ENCODE data around the gene PPP1CB.

Gene PPP1CB

DNA sequence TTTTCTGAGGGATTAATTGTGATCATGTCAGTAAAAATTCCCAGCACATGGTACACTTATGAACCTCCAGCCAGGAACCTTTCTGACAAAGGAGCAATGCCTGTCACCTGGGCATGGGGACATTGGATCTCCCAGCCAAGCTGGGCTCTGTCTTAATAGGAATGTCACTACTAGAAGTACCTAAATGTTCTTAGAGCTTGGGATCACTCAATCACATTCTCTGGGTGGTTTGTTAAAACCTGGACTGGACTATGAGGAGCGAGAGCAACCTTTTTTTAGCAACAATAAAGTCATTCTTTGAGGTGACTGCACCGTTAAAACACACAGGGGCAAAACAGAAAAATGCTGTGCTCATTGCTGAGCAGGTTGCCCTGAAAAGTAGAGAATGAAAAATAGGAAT lies 6.4 kb upstream of the PPP1CB start:
- DNase-seq (ENCODE audit: low spot score), result no peak

- no peak for DNase-seq (ENCODE audit: low spot score)
Observed at GRCh38 chr2:28745876-28746275, 5.8 kb upstream of the PPP1CB start.

GRCh38 chr2:28746429-28747111 lies 5.1 kb upstream of the PPP1CB start:
- DNase-seq (ENCODE audit: low spot score), result no peak

GRCh38 chr2:28747714-28748113 lies 3.9 kb upstream of the PPP1CB start:
- DNase-seq (ENCODE audit: low spot score), result no peak

DNA sequence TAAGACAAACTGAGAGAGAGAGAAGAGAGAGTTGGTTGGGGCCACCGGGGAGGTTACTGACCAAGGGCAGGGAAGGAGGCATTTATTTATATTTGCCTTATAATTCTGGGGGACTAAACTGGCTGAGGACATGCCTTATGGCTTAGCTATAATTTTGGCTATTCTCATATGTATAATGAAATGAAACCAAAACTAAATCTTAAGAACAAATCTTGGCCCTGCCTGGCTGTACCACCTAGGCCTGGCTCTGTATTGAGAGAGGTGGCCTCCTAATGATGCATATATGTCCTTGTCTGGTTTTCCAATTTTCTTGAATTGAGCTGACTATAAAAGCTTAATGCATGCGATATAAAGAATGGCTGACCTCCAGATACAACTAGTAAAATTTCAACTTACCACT lies 3.5 kb upstream of the PPP1CB start:
- DNase-seq (ENCODE audit: low spot score), result no peak

DNA sequence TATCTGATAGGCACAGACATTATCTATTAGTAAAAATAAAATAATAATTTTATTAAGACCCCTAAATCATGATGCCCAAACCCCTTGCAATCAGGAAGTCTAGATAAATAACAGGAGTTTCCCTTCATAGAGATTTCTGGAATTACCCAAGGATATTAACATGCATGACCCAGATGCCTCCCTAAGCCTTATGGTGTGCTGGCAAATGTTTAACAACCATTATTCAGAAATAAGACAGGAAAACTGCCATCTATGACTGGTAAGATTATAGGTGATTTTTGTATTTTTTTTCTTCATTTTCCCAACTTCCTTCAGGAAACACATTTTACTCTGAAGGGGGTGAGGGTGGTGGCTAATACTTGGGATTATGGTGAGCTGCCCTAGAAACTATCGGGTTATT lies 2.7 kb upstream of the PPP1CB start:
- DNase-seq (ENCODE audit: low spot score), result no peak

- DNase-seq (ENCODE audit: low spot score), result peak; percentile 9
Observed at GRCh38 chr2:28749526-28749925, 2.1 kb upstream of the PPP1CB start.

GRCh38 chr2:28750316-28751251 lies 1.0 kb upstream of the PPP1CB start:
- DNase-seq (ENCODE audit: low spot score), result no peak

- DNase-seq (ENCODE audit: low spot score), result peak; percentile 56
Observed at GRCh38 chr2:28751956-28752630, 463 bp downstream of the PPP1CB start.

DNA sequence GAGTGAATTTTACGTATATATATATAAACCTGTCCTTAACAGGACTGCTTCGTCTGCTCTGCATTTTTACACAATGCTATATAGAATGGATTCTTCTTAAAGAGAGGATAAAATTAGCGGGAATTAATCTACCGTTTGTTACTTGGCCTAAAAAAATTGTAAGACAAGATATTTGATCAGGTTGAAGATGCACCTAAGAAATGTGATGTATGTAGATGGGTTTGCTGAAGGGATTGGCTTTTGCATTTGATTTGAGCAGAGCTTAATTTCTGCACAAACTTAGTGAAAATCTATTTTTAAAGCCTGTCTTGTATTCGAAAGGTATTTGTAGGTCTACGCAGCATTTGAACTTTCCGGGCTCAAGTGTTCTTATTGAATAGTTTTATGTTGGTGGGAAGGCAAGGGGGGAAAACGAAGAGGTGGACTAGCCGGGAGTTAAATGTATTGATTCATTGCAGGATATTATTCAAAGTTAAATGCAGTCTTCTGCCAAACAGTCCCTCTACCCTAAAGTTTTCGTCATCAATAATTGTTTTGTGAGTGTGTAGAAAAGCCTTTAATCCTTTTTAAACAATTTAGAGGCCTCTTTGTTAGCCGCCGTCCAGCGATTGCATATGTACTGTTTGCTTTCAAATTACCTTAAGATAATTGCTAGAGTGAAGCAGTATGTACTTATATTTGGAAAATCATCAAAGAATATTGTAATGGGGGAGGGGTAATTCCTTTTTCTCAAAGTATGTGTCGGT lies 1.2 kb downstream of the PPP1CB start:
- DNase-seq (ENCODE audit: low spot score), result peak; percentile 9

DNA sequence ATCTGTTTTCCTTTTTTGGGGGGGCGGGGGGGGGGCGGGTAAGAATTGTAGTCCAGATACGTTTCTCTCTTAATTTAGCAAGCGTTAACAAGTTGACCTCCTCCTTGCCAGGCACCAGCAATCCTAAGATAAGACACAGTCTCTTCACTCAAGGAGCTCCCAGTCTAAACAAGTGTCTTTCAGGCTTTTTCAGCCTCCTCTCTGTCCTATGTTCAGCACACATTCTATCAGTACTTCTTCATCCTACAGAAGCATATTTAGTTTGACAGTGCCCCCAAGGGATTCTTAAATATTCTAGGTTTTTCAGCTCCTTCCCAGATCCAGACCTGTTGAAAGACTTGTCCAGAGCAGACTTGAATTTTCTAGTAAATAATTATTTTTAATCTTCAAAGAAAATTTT lies 2.7 kb downstream of the PPP1CB start:
- no peak for DNase-seq (ENCODE audit: low spot score)

- no peak for DNase-seq (ENCODE audit: low spot score)
Observed at GRCh38 chr2:28755421-28755820, 3.8 kb downstream of the PPP1CB start.

- no peak for DNase-seq (ENCODE audit: low spot score)
Observed at GRCh38 chr2:28758459-28758858, 6.8 kb downstream of the PPP1CB start.

DNA sequence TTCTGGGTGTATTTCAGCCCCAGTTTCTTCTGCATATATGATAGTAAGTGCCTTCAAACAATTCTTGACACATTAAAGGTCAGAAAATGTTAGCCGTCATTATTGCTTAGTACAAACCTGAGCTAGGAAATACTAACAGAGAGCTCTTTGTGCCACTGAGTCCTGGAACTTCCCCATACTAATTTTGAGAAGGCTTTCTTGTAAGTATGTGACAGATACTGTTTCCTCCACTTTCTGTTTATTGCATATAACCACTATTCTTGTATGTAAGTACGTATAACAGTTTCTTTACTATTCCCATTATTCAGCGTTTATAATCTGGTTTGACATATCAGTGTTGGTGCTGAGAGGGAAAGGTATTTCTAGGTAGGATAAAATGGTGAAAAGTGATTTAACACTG lies 9.8 kb downstream of the PPP1CB start:
- no peak for DNase-seq (ENCODE audit: low spot score)

- DNase-seq (ENCODE audit: low spot score), result no peak
Observed at GRCh38 chr2:28764909-28765711, 13.5 kb downstream of the PPP1CB start.

DNA sequence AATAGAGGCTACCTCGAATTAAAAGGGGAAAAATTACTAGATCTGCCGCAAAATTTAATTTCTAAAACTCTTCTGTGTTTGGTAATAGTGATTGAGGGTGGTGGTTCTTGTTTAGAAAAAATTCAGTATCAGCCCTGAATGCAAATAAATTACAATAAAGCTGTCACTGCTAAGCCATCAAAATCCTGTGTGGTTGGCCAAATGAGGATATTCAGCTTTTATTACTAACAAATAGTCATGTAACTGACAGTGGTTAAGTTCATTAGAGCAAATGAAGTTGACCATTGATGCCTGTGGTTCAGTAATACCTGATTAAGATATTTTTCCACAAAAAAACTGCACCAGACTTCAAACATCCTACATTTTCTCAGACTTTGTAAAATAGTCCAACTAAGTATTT lies 14.4 kb downstream of the PPP1CB start:
- DNase-seq (ENCODE audit: low spot score), result no peak

DNA sequence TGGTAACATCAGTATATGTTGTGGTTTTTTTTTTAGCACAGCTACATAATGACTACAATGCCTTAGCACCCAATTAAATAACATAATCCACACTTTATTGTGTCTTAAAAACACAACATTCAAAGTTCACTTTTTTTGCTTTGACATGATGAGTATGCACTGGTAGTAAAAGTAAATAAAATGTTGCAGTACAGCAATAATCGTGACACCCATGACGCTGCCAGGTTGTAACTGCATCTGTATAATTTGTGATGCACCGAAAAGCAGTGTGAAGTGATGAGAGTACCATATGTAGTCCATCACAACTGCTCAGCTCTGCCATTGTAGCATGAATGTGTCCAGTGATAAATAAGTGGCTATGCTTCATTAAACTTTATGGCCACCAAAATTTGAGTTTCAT lies 15.7 kb downstream of the PPP1CB start:
- DNase-seq (ENCODE audit: low spot score), result no peak

DNA sequence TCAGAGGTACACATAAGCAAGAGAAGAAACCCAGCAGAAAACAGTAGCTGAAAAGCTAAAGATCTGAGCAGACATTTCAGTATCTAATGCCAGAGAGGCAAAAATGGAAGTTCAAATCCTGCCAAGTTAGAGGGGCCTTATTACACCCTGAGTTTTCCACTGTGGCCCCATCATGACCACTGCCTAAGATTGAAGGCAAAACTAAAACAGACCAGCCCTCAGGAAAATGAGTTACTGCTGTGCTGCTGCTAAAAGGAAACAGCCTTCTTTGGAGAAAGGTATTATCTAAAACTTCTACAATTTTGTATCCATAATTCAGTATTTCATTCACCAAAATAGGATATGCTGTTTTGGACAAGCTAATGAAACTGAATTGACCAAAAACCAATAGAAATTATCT lies 16.8 kb downstream of the PPP1CB start:
- no peak for DNase-seq (ENCODE audit: low spot score)

DNA sequence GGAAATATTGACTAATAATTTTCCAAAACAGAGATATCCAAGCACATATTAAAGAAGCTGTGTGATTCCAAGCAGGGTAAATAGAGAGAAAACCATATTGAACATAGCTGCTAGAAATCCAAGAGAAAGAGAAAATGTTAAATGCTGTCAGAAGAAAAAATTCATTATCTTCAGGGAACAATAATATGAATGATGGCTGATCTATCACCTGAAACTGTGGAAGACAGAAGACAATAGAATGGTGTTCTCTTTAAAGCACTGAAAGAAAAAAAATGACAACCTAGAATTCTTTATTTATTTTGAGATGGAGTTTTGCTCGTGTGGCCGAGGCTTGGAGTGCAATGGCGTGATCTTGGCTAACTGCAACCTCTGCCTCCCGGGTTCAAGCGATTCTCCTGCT lies 17.3 kb downstream of the PPP1CB start:
- DNase-seq (ENCODE audit: low spot score), result no peak

- DNase-seq (ENCODE audit: low spot score), result no peak
Observed at GRCh38 chr2:28772351-28772750, 20.7 kb downstream of the PPP1CB start.

GRCh38 chr2:28776471-28776870 lies 24.8 kb downstream of the PPP1CB start:
- no peak for DNase-seq (ENCODE audit: low spot score)
